Spleen (tissue), 11 donors: ENCODE data around the gene ARHGEF7. TPM values are rescaled to one million over a fixed set of nuclear protein-coding genes. Genes with fewer than 3 reads are reported as not detected.

Experiments used
- DNase-seq: peaks from one replicate; pipeline ENCODE4 v3.0.0-alpha.2; 2020
- H3K27ac ChIP-seq, 8 donors: fragments of 200-600 bp; sonication (generic) in 7 of 8; 1 replicate in 4 of 8; 2 replicates in 4 of 8; pipeline versions ENCODE4 v1.5.0 to v1.8.0; 2016 to 2021; ENCODE audit warnings: inconsistent platforms in 4 of 8, mild to moderate bottlenecking in 4 of 8, moderate library complexity in 1 of 8
- H3K27me3 ChIP-seq, 7 donors: fragments of 200-600 bp; sonication (generic) in 6 of 7; replicated peaks in 1 of 7; 1 replicate in 4 of 7; 2 replicates in 3 of 7; pipeline versions ENCODE4 v1.5.0 to v1.8.0; 2016 to 2021; ENCODE audit warnings: inconsistent platforms in 3 of 7, mild to moderate bottlenecking in 1 of 7
- H3K36me3 ChIP-seq, 6 donors: fragments of 200-600 bp; sonication (generic) in 5 of 6; 1 replicate in 4 of 6; 2 replicates in 2 of 6; pipeline versions ENCODE4 v1.5.0 to v1.8.0; 2016 to 2021; ENCODE audit warnings: inconsistent platforms in 2 of 6
- H3K4me1 ChIP-seq, 6 donors: fragments of 200-600 bp; sonication (generic) in 5 of 6; 1 replicate in 3 of 6; 2 replicates in 3 of 6; pipeline versions ENCODE4 v1.5.0 to v1.8.0; 2016 to 2021; ENCODE audit warnings: inconsistent platforms in 3 of 6
- H3K4me3 ChIP-seq, 8 donors: fragments of 200-600 bp; sonication (generic) in 7 of 8; 1 replicate in 4 of 8; 2 replicates in 4 of 8; pipeline versions ENCODE4 v1.5.0 to v1.8.0; 2016 to 2021; ENCODE audit warnings: inconsistent platforms in 4 of 8, mild to moderate bottlenecking in 4 of 8, moderate library complexity in 2 of 8
- H3K9me3 ChIP-seq, 8 donors: fragments of 200-600 bp; sonication (generic) in 7 of 8; 1 replicate in 4 of 8; 2 replicates in 4 of 8; pipeline versions ENCODE4 v1.5.0 to v1.8.0; 2016 to 2021; ENCODE audit warnings: inconsistent platforms in 4 of 8
- POLR2A ChIP-seq, 3 donors: fragments of 450-650 bp; IDR thresholded peaks; one replicate each; pipeline ENCODE4 v1.5.1; 2017; ENCODE audit warnings: antibody characterized with exemption in 3 of 3, mild to moderate bottlenecking in 1 of 3
- POLR2AphosphoS5 ChIP-seq, 3 donors: sonication (generic); formaldehyde crosslinking; IDR thresholded peaks; one replicate each; pipeline ENCODE4 v1.5.1; 2017; ENCODE audit warnings: antibody characterized with exemption in 3 of 3
- WGBS, 5 donors: extraction: QIAGEN DNeasy Blood & Tissue Kit in 3 of 5; methylation state at CpG; one replicate each; pipeline versions ENCODE4 v1.1.5 to v1.1.7; 2013 to 2018; 5-methylcytosine and 5-hydroxymethylcytosine counted together
- intact Hi-C: fragments of 100-400 bp; cut with DNase I; formaldehyde crosslinking; loops from one replicate; pipeline ENCODE4 v1.15.0; 2023; ENCODE audit warnings: low total_unique reads
- polyA plus RNA-seq, 3 donors: library from polyadenylated mRNA; stranded (reverse); fragments of 200-250 nt; gene quantifications; one replicate each; pipeline ENCODE4 v1.2.1, GENCODE V29; 2013
- total RNA-seq, 7 donors: library from RNA; depleted of rRNA in 3 of 7; stranded (reverse); fragments of >200 nt in 3 of 7; fragmentation: NEBNext Ultra II Directional in 4 of 7; extraction: Animal tissue kit (Norgen Biotek cat#: 25700) in 4 of 7; gene quantifications; one replicate each; pipeline versions ENCODE4 v1.1.0 to v1.2.1, GENCODE V29; 2016 to 2021
- TF ChIP-seq, protein P1 (sequence below), 11 experiments: fragments of 200-600 bp in 7 of 11; fragments of 450-650 bp in 4 of 11; sonication (generic) in 4 of 11; IDR thresholded peaks in 8 of 11; conservative IDR thresholded peaks in 3 of 11; 1 replicate in 7 of 11; 2 replicates in 4 of 11; pipeline versions ENCODE4 v1.4.0 to v1.8.0; 2016 to 2021; ENCODE audit warnings: antibody characterized with exemption in 11 of 11, inconsistent platforms in 4 of 11, mild to moderate bottlenecking in 1 of 11
- donor health status: healthy with polysubstance abuse.
- donor health status: DM: no; HTN: no; CAD: no; lungs with moderate emphysema.
- donor health status: DM: no; HTN: no; CAD: no.
- donor health status: Bipolar disorder and iron deficiency.
- donor health status: healthy.
- donor health status: DM: no; HTN: no; CAD: no.
- donor health status: DM: yes; HTN: yes; CAD: no.

Gene ARHGEF7
- total and polyA plus RNA-seq, 10 donors = 18.0 to 192 (median 114) TPM

DNA sequence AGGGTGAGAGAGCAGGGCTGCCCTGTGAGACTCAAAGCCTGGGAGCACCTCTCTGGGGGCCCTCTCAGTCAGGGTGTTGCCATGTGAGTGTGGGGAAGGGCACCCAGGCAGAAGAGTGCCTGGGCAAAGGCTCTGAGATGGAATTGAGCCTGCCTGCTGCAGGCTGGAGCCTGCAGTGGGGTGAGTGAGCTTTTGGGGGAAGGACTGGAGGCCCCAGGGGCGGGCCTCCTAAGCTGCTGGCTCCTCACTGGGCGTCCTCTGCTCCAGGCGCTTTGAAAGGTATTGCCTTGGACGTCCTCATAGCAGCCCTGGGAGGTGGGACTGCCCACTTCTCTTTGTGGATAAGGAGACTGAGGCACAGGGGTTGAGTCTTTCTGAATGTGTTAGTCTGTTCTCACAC lies 60.3 kb downstream of the ARHGEF7 start:
- intact Hi-C loops = no loop called here
- WGBS, 5 donors = 91 to 99% (median 95%) methylated on average over 4 of the region's 4 CpGs
- peak overlapping the region in 3 of 8 donors; percentile 16 to 90 (median 82) for H3K27ac ChIP-seq
- H3K4me3 ChIP-seq = no peak overlapping the region
- H3K9me3 ChIP-seq = peaks cover 0 to 8% (median 0%) of the 10 kb centered on the region in 8 donors
- H3K27me3 ChIP-seq = no peaks in the 10 kb centered on the region
- peaks cover 29 to 78% (median 48%) of the 10 kb centered on the region in 6 donors for H3K4me1 ChIP-seq
- peaks cover 0 to 53% (median 3%) of the 10 kb centered on the region in 6 donors for H3K36me3 ChIP-seq
- TF ChIP-seq POLR2A (IDR thresholded peaks at IDR 0.05) = no peak
- TF ChIP-seq POLR2AphosphoS5 (IDR thresholded peaks at IDR 0.05) = no peak
- TF ChIP-seq, protein P1, sequence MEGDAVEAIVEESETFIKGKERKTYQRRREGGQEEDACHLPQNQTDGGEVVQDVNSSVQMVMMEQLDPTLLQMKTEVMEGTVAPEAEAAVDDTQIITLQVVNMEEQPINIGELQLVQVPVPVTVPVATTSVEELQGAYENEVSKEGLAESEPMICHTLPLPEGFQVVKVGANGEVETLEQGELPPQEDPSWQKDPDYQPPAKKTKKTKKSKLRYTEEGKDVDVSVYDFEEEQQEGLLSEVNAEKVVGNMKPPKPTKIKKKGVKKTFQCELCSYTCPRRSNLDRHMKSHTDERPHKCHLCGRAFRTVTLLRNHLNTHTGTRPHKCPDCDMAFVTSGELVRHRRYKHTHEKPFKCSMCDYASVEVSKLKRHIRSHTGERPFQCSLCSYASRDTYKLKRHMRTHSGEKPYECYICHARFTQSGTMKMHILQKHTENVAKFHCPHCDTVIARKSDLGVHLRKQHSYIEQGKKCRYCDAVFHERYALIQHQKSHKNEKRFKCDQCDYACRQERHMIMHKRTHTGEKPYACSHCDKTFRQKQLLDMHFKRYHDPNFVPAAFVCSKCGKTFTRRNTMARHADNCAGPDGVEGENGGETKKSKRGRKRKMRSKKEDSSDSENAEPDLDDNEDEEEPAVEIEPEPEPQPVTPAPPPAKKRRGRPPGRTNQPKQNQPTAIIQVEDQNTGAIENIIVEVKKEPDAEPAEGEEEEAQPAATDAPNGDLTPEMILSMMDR (IDR thresholded peaks at IDR 0.05 in 8 of 11, conservative IDR thresholded peaks at IDR 0.05 in 3 of 11) = no peak
- DNase-seq = no peak

DNA sequence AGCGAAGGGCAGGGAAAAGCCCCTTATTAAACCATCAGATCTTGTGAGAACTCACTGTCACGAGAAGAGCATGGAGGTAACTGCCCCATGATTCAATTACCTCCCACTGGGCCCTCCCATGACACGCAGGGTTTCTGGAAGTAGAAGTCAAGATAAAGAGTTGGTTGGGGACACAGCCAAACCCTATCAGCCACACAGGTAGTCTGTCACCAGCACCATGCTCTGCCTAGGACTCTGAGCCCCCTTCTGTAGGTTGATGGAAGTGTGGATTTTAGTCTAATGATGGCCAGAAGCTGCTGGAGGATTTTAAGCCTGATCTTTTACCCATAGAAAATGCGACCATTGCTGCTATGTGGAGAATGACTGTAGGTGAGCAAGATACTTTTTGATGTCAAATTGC lies 60.8 kb downstream of the ARHGEF7 start:
- H3K4me1 ChIP-seq = peaks cover 29 to 77% (median 50%) of the 10 kb centered on the region in 6 donors

DNA sequence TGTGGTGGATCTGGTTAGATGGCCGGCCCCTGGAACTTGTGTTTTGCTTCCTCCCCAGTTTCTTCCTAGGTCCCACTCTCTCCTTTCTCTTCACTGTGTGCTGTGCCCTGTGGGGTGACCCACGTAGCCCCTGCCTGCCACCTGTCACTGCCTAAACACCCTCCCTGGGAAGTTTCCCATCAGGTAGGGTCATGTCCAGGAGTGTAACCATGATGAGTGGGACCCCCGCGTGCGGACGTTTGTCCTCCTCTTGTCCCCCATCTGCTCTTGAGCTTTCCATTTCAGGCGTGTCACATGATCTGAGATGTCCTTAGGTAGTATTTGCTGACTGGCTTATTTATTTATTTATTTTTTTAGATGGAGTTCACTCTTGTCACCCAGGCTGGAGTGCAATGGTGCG lies 61.3 kb downstream of the ARHGEF7 start:
- WGBS, 5 donors = 92 to 97% (median 93%) methylated on average over 8 of the region's 8 CpGs
- peaks cover 0 to 50% (median 3%) of the 10 kb centered on the region in 6 donors for H3K36me3 ChIP-seq
- peak overlapping the region; percentile 63 to 90 (median 80) for H3K27ac ChIP-seq
- no peak for DNase-seq
- intact Hi-C loops = no loop called here
- H3K9me3 ChIP-seq = peaks cover 0 to 8% (median 0%) of the 10 kb centered on the region in 8 donors
- TF ChIP-seq, protein P1 (IDR thresholded peaks at IDR 0.05 in 8 of 11, conservative IDR thresholded peaks at IDR 0.05 in 3 of 11) = no peak
- TF ChIP-seq POLR2A (IDR thresholded peaks at IDR 0.05) = no peak
- TF ChIP-seq POLR2AphosphoS5 (IDR thresholded peaks at IDR 0.05) = no peak
- H3K27me3 ChIP-seq = no peaks in the 10 kb centered on the region
- H3K4me1 ChIP-seq = peaks cover 29 to 76% (median 51%) of the 10 kb centered on the region in 6 donors
- no peak overlapping the region for H3K4me3 ChIP-seq

More for the DNA sequence above, 60.8 kb downstream of the ARHGEF7 start:
- Histone ChIP-seq H3K36me3 (peaks cover 0 to 50% (median 3%) of the 10 kb centered on the region in 6 donors), H3K27ac (peak overlapping the region in 7 of 8 donors; percentile 73 to 90 (median 82)), H3K27me3 (no peaks in the 10 kb centered on the region), H3K9me3 (peaks cover 0 to 8% (median 0%) of the 10 kb centered on the region in 8 donors), H3K4me3 (no peak overlapping the region)
- intact Hi-C loops = no loop called here
- DNase-seq = no peak
- TF ChIP-seq, protein P1 (IDR thresholded peaks at IDR 0.05 in 8 of 11, conservative IDR thresholded peaks at IDR 0.05 in 3 of 11) = no peak
- TF ChIP-seq POLR2AphosphoS5 (IDR thresholded peaks at IDR 0.05) (no peak), POLR2A (IDR thresholded peaks at IDR 0.05) (no peak)
- 80 to 88% (median 83%) methylated on average over 4 of the region's 4 CpGs for WGBS, 5 donors

DNA sequence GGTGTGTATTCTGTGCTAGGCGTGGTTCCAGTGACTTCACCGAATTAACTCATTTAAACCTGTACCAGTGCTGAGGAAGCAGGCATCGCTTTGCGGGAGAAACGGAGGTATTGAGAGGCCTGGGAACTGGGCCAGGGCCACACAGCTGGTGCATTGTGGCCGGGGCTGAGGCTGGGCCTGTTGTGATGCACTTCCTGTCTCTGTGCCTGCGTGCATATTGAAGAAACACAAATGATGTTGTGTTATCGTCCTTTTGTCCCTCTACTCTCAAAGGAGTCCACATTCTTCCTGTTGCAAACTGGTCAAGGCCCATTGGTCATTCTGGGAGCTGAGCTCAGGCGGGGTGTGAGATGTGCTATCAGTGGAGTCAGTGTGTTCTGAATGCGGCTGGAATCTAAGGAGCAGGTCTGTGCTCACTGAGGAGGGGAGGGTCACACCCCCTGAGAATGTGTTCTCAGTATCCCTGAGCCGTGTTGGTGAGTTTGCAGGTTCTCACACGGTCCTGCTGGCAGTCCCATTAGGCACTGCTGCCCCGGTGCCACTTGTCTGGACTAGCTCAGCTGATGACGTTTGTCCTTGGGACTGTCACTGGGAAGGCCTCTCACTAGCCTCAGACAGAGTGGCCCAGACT lies 62.1 kb downstream of the ARHGEF7 start:
- peaks cover 29 to 76% (median 51%) of the 10 kb centered on the region in 6 donors for H3K4me1 ChIP-seq
- DNase-seq = peak; percentile 88
- 29 to 42% (median 35%) methylated on average over 14 of the region's 14 CpGs for WGBS, 5 donors
- TF ChIP-seq POLR2AphosphoS5 (IDR thresholded peaks at IDR 0.05) = peak; percentile 73 to 87 (median 82)
- TF ChIP-seq, protein P1 (IDR thresholded peaks at IDR 0.05 in 8 of 11, conservative IDR thresholded peaks at IDR 0.05 in 3 of 11) = no peak
- peaks cover 0 to 8% (median 0%) of the 10 kb centered on the region in 8 donors for H3K9me3 ChIP-seq
- H3K36me3 ChIP-seq = peaks cover 0 to 46% (median under 1%) of the 10 kb centered on the region in 6 donors
- peak overlapping the region in 1 of 8 donors; percentile 4 for H3K4me3 ChIP-seq
- H3K27me3 ChIP-seq = no peaks in the 10 kb centered on the region
- peak overlapping the region; percentile 63 to 90 (median 80) for H3K27ac ChIP-seq
- intact Hi-C loops = no loop called here
